T47D (cell line): ENCODE data around the gene SNRK.

ENCODE experiments used
- DNase-seq, 2 experiments: peaks; one replicate each; pipeline versions ENCODE4 v3.0.0 to v3.0.0-alpha.2; 2011 to 2012; ENCODE audit warnings: low read depth in 1 of 2, low spot score in 1 of 2
- JUND ChIP-seq: IDR thresholded peaks from 2 replicates; pipeline ENCODE4 v1.6.1; 2012; ENCODE audit warnings: low read depth
- in situ Hi-C: cut with HindIII; loops from 2 replicates; pipeline ENCODE4 v1.10.0; 2016; ENCODE audit warnings: low sequenced_read_pairs, low pct_unique_long_range_greater_than_20kb

The SNRK gene

GRCh38 chr3:43285644-43286043 lies 696 bp upstream of the SNRK start:
- in situ Hi-C loops: no loop called here
- DNase-seq: no peak
- no peak for TF ChIP-seq JUND

DNA sequence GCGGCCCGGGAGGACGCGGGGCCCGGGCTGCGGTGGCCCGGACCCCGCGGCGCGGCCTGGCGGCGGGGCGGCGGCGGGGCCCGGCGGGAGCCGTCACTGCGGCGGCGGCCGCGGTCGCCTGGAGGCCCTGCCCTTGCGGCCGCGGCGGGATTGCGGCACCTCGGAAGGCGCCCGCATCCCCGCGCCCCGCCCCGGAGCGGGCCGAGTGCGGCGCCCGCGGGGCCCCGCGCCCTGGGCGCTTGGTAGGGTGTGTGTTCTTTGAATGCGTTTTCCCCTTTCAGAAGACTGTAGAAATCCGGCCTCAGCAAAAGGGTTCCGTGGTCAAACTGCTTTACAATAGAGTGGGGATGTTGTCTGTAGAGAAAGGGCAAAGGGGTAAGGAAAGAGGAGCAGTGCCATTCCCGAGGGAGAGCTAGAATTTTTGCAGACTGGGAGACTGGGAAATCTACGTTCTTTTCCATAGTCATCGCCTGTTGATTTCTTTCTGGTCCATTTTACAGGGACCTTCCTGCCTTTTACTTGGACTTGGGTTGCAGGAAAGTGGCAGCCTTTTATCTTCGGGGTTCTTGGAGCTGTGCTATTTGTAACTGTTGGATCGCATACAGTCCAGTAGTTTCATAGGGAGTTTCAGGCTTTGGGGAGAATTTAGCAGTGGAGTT lies 630 bp downstream of the SNRK start:
- peak in 1 of 2 experiments; percentile 33 for DNase-seq
- in situ Hi-C loops: no loop called here
- no peak for TF ChIP-seq JUND

- DNase-seq: no peak
- TF ChIP-seq JUND: no peak
- in situ Hi-C loops: no loop called here
These were observed 1.1 kb downstream of the SNRK start for GRCh38 chr3:43287500-43287873.

DNA sequence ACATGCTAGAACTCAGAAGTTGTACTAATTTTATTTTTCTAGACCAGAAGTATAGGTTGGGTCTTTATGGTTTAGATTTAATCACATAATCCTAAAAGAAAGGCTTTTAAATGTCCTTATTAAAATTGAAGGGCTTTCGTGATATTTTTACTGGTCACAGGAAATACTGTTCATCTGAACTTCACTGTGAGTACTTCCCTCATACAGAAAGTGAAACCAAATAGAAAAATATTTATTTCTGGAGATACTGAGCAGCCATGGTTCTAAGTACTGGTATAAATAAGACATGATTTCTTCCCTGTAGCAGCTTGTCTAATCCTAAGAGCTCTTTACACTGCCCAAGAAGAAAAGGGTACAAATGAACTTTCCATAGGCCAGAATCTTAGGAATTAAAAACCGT lies 2.0 kb downstream of the SNRK start:
- peak in 1 of 2 experiments; percentile 35 for DNase-seq
- in situ Hi-C loops: no loop called here
- no peak for TF ChIP-seq JUND

DNA sequence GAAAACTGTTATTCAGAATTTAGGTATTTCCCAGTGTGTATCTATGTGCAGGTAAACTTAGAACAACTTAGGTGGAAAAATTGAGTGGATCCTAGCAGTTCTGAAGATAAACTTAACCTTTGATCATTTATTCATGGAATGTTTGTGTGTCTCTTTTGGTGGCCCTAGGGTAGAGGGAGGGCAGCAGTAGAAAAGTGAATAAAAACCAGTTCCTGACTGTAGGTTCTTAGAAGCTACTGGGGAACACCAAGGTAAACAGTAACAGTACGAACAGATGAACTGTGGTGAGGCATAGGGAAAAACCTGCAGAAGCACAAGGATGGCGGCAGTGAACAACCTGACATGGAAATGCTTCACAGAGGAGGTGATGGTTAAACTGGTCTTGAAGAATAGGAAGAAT lies 2.5 kb downstream of the SNRK start:
- DNase-seq: no peak
- TF ChIP-seq JUND: no peak
- in situ Hi-C loops: no loop called here

- TF ChIP-seq JUND: no peak
- in situ Hi-C loops: no loop called here
These were observed 3.1 kb downstream of the SNRK start for GRCh38 chr3:43289401-43289800.

DNA sequence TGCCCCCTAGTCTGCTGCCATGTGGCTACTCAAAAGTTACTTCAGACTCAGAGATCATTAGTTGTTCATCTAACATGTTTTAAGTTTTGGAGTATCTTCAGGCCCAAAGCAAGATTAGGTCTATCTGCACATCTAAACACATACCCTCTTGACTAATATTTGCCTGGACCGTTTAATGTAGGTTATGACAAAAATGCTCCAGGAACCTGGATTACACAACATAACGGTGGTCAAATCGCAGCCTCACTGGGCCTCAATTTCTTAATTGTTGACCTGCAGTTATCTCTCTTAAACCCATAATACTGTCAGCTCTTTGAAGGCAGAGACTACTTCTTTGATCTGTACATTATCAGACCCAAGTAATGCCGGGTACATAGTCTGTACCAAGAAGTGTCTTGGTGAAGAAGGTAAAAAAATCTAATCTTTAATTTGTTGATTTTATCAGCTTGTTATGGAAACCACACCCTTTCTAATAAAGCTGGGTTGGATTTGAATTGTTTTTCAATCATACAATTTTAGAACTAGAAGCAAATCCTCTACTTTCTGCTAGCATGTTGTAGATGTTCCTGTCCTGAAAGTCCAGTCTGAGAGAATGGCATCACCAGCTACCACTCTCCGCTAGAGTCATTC lies 3.6 kb downstream of the SNRK start:
- in situ Hi-C loops: no loop called here
- DNase-seq: no peak
- TF ChIP-seq JUND: no peak

More at GRCh38 chr3:43289401-43289800, 3.1 kb downstream of the SNRK start:
- DNase-seq: no peak

DNA sequence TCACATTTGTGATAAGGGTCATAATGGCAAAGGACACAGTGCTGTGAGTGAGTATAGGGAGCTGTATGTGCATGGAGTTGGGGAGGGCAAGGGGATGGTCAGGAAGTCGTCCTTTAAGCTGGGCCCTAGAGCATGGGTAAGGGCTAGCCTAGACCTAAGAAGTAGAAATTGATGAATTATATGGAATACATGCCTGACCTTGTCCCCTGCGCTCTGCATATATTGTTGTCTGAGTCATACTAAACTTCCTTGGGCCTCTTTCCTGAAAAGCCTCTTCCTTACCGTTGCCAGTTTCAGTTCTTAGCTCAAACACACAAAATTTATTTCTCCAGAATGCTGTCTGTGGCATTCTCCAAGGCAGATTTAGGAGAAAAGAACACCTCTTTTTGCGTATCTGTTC lies 4.6 kb downstream of the SNRK start:
- in situ Hi-C loops: no loop called here
- no peak for TF ChIP-seq JUND
- DNase-seq: no peak

GRCh38 chr3:43291546-43291945 lies 5.2 kb downstream of the SNRK start:
- no peak for TF ChIP-seq JUND
- in situ Hi-C loops: no loop called here
- DNase-seq: no peak

GRCh38 chr3:43294975-43295374 lies 8.6 kb downstream of the SNRK start:
- DNase-seq: peak in 1 of 2 experiments; percentile 74
- peak; percentile 76 for TF ChIP-seq JUND
- in situ Hi-C loops: no loop called here

DNA sequence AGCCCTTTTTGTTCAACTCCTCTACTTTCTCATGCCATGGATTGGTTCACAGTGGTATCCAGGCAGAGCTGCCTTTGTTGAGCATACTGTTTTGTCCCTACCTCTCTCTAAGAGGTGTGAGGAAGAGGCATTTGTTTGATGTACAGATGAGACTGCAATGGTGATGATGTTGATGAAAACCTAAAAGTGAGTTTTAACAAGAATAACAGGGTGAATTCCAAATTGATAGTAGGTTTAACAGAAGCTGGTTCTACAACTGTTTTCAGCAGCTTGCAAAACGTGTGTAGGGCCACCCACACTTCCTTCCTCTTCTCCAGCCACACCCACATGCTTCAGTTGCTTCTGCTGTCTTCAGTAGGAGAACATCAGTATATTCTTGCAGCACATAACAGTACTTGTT lies 10.2 kb downstream of the SNRK start:
- DNase-seq: no peak
- no peak for TF ChIP-seq JUND
- in situ Hi-C loops: no loop called here

DNA sequence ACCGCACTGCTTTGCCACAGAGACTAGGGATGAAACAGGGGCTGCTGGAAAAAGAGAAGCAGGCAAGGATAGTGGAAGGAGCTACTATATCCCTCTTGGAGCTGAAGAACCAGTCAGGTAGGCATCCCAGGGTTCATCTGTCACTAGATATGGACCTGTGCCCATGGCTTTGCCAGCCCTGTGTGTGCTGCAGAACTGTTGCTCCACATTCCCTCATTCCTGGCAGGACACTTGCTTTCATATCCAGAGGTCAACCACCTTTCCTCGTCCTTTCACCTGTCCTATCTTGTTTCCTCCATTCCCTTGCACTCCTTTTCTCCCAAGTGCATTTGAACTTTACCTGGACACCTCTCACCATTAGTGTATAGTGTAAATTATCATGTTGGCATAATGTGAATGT lies 12.0 kb downstream of the SNRK start:
- no peak for TF ChIP-seq JUND
- in situ Hi-C loops: no loop called here
- DNase-seq: peak in 1 of 2 experiments; percentile 9

GRCh38 chr3:43298761-43299160 lies 12.4 kb downstream of the SNRK start:
- no peak for TF ChIP-seq JUND
- no peak for DNase-seq

More at GRCh38 chr3:43298761-43299160, 12.4 kb downstream of the SNRK start:
- in situ Hi-C loops: no loop called here
